Measurements from ENCODE around the gene FHIT. TPM values are rescaled to one million over a fixed set of nuclear protein-coding genes. Genes with fewer than 3 reads are reported as not detected.

Gene FHIT
- total and polyA plus RNA-seq, 2 of the 4 experiments (the other 2 are of a cell fraction) = 0.07 TPM; not detected in 1

DNA sequence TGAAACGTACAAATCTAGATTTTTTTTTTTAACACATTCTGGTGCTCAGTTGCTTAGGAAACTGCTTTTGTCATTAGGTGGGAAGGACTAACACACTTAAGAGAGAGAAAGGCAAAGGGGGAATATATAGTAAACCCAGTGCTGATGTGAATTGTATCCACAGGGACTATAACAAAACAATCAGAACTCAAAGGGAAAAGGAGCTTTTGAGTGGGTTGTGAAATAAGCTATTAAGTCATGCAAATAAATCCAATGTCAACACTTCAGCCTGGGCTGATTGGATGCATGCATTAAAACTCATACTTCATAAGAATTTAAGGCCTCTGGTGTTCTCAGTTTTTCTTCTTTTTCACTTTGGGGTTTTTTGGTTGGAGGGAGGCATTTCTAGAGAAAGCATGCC, 628.9 kb downstream of the FHIT start:
- Histone ChIP-seq H3K14ac (replicated peaks; ENCODE audit: low read depth, low read length) (no peak overlapping the region), H3K79me1 (ENCODE audit: low read depth in 1 of 2, low read length in 2 of 2) (no peaks in the 10 kb centered on the region), H3K4me3 (ENCODE audit: insufficient read depth, low read depth, low read length) (no peak overlapping the region), H3K4me2 (ENCODE audit: low read depth, low read length) (no peak overlapping the region), H3K27me3 (ENCODE audit: control insufficient read depth, insufficient read depth, low read length) (no peaks in the 10 kb centered on the region; the same call in 1 of the 2 replicates), H3K9ac (ENCODE audit: low read depth, low read length) (no peak overlapping the region), H3K9me3 (ENCODE audit: control insufficient read depth, insufficient read depth, low read length) (no peaks in the 10 kb centered on the region), H2BK5ac (ENCODE audit: low read depth, low read length, poor library complexity, severe bottlenecking) (no peak overlapping the region), H3K27ac (ENCODE audit: insufficient read depth, low read length) (no peak overlapping the region), H3K23ac (ENCODE audit: low read depth, low read length) (no peak overlapping the region), H2BK120ac (ENCODE audit: low read depth, low read length) (no peak overlapping the region), H2BK15ac (ENCODE audit: low read depth, low read length) (no peak overlapping the region), H3K4me1 (ENCODE audit: control insufficient read depth, insufficient read depth, low read length) (no peaks in the 10 kb centered on the region), H3K9me1 (ENCODE audit: insufficient read depth, low read length) (no peaks in the 10 kb centered on the region), H3K4ac (ENCODE audit: low read depth, low read length) (no peak overlapping the region), H4K8ac (ENCODE audit: low read depth in 2 of 2, low read length in 2 of 2) (no peak overlapping the region), H2AK5ac (ENCODE audit: low read depth, low read length) (no peak overlapping the region), H4K91ac (ENCODE audit: insufficient read depth, low read depth, low read length) (no peak overlapping the region), H3K18ac (ENCODE audit: low read depth, low read length) (no peak overlapping the region), H3K36me3 (ENCODE audit: control insufficient read depth, insufficient read depth, low read length) (no peaks in the 10 kb centered on the region), H4K20me1 (ENCODE audit: insufficient read depth, low read length) (no peaks in the 10 kb centered on the region), H2BK20ac (ENCODE audit: low read depth, low read length) (no peak overlapping the region), H4K5ac (ENCODE audit: low read depth, low read length) (no peak overlapping the region), H2AFZ (replicated peaks; ENCODE audit: low read length, poor library complexity) (no peak overlapping the region), H3K56ac (ENCODE audit: extremely low read depth, insufficient read depth, low read length) (no peak overlapping the region), H2AK9ac (replicated peaks; ENCODE audit: low read depth, low read length, poor library complexity) (no peak overlapping the region)
- TF ChIP-seq CHD1 (IDR thresholded peaks at IDR 0.05; ENCODE audit: low read depth, low read length) (no peak), POLR2A (IDR thresholded peaks at IDR 0.05; ENCODE audit: low read depth, low read length) (no peak), RFX5 (IDR thresholded peaks at IDR 0.05; ENCODE audit: low read depth, low read length) (no peak), MAZ (IDR thresholded peaks at IDR 0.05; ENCODE audit: borderline replicate concordance, low read depth, low read length) (no peak), SMC3 (IDR thresholded peaks at IDR 0.05; ENCODE audit: low read depth, low read length) (no peak), RCOR1 (IDR thresholded peaks at IDR 0.05; ENCODE audit: insufficient replicate concordance, low read length) (no peak), CTCF (conservative IDR thresholded peaks at IDR 0.05; ENCODE audit: low read depth, low read length) (no peak), FOS (IDR thresholded peaks at IDR 0.05; ENCODE audit: low read depth, low read length) (no peak), MAFK (IDR thresholded peaks at IDR 0.05; ENCODE audit: low read depth, low read length) (no peak), NFE2L2 (IDR thresholded peaks at IDR 0.05; ENCODE audit: low read depth, low read length) (no peak), USF2 (IDR thresholded peaks at IDR 0.05; ENCODE audit: low read depth, low read length) (no peak)
- POLR2A ChIA-PET (ENCODE audit: unreplicated experiment) = no interaction called here
- intact Hi-C loops (cut with micrococcal nuclease) (no loop called here), in situ Hi-C loops (cut with MboI; ENCODE audit: low sequenced_read_pairs) (no loop called here), dilution Hi-C loops (cut with HindIII; ENCODE audit: low sequenced_read_pairs, unreplicated experiment) (no loop called here)
- CTCF ChIA-PET = no interaction called here
- no peak for ATAC-seq (ENCODE audit: low read depth)
- no CpG with 5 or more reads among the region's 1 CpG for WGBS, 2 experiments (ENCODE audit: extremely low coverage in 2 of 2, insufficient read length in 1 of 2)
- BruUV-seq (replicated peaks) = no TSS peak
- no peak for DNase-seq
